Thyroid gland (tissue), 4 donors: Measurements from ENCODE around the gene ADRA2C.

ENCODE experiments used
- POLR2A ChIP-seq, 2 donors: fragments of 450-650 bp; IDR thresholded peaks; one replicate each; pipeline ENCODE4 v1.6.1; 2017; ENCODE audit warnings: antibody characterized with exemption in 2 of 2, mild to moderate bottlenecking in 2 of 2, moderate library complexity in 1 of 2
- TF ChIP-seq, protein P1 (sequence below), 6 experiments: fragments of 200-600 bp in 3 of 6; fragments of 450-650 bp in 3 of 6; sonication (generic) in 3 of 6; IDR thresholded peaks; one replicate each; pipeline ENCODE4 v1.5.1; 2016 to 2019; ENCODE audit warnings: antibody characterized with exemption in 6 of 6, mild to moderate bottlenecking in 2 of 6, inconsistent platforms in 1 of 6, moderate library complexity in 1 of 6

DNA sequence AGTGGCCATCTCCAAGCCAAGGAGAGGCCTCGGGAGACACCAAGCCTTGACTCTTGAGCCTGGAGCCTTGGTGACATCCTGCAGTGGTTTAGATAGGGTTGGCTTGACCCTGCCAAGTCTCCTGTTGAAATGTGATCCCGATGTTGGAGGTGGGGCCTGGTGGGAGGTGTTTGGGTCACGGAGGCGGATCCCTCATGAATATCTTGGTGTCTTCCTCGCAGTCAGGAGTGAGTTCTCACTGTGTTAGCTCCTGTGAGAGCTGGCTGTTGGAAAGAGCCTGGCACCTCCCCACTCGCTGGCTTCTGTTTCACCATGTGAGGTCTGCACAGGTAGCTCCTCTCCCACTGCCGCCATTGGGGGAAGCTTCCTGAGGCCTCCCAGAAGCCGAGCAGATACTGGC, 38.8 kb downstream of the ADRA2C start:
- TF ChIP-seq, protein P1, sequence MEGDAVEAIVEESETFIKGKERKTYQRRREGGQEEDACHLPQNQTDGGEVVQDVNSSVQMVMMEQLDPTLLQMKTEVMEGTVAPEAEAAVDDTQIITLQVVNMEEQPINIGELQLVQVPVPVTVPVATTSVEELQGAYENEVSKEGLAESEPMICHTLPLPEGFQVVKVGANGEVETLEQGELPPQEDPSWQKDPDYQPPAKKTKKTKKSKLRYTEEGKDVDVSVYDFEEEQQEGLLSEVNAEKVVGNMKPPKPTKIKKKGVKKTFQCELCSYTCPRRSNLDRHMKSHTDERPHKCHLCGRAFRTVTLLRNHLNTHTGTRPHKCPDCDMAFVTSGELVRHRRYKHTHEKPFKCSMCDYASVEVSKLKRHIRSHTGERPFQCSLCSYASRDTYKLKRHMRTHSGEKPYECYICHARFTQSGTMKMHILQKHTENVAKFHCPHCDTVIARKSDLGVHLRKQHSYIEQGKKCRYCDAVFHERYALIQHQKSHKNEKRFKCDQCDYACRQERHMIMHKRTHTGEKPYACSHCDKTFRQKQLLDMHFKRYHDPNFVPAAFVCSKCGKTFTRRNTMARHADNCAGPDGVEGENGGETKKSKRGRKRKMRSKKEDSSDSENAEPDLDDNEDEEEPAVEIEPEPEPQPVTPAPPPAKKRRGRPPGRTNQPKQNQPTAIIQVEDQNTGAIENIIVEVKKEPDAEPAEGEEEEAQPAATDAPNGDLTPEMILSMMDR (IDR thresholded peaks at IDR 0.05) = no peak
- no peak for TF ChIP-seq POLR2A (IDR thresholded peaks at IDR 0.05)
